ENCODE data around the gene NCKAP5L. TPM values are rescaled to one million over a fixed set of nuclear protein-coding genes. Genes with fewer than 3 reads are reported as not detected.

NCKAP5L gene
- total and polyA plus RNA-seq, 2 donors (not counting 1 experiment from before 2014, with no cell fraction given) = 3.9 to 14.2 TPM

GRCh38 chr12:49750996-49751393, 77.2 kb downstream of the NCKAP5L start:
- H3K79me2 ChIP-seq (ENCODE audit: control insufficient read depth, insufficient read depth, low read length) = peaks cover 89% of the 10 kb centered on the region
- H3K9ac ChIP-seq (ENCODE audit: insufficient read depth, low read length) = no peak overlapping the region
- H3K9me3 ChIP-seq (ENCODE audit: control insufficient read depth, insufficient read depth, low read depth, low read length) = no peaks in the 10 kb centered on the region
- TF ChIP-seq EZH2 (IDR thresholded peaks at IDR 0.05; ENCODE audit: low read length, missing control alignments) (no peak), CTCF (conservative IDR thresholded peaks at IDR 0.05 in 1 of 2, IDR thresholded peaks at IDR 0.05 in 1 of 2; ENCODE audit: low read depth in 1 of 2, low read length in 2 of 2) (no peak)
- peak overlapping the region in 1 of 4 experiments; percentile 33 for H3K4me3 ChIP-seq (replicated peaks in 1 of 4; ENCODE audit: control extremely low read depth in 1 of 4, insufficient read depth in 1 of 4, low read depth in 3 of 4, low read length in 4 of 4)
- no peak overlapping the region for H3K27ac ChIP-seq (ENCODE audit: insufficient read depth, low read length)
- H4K20me1 ChIP-seq (ENCODE audit: control insufficient read depth, extremely low read depth, insufficient read depth, low read length) = peaks cover 11% of the 10 kb centered on the region
- no peaks in the 10 kb centered on the region for H3K27me3 ChIP-seq (ENCODE audit: control insufficient read depth, insufficient read depth, low read length)
- H2AFZ ChIP-seq (ENCODE audit: low read length) = no peak overlapping the region
- no peak overlapping the region for H3K4me2 ChIP-seq (ENCODE audit: extremely low read depth, insufficient read depth, low read length)
- H3K4me1 ChIP-seq (ENCODE audit: control insufficient read depth, extremely low read depth, insufficient read depth, low read length) = peaks cover 11% of the 10 kb centered on the region
- DNase-seq (ENCODE audit: low read depth in 2 of 2) = no peak
- H3K36me3 ChIP-seq (ENCODE audit: control insufficient read depth, insufficient read depth, low read length) = peaks cover 10% of the 10 kb centered on the region

- no peaks in the 10 kb centered on the region for H3K9me3 ChIP-seq (ENCODE audit: control insufficient read depth, insufficient read depth, low read depth, low read length)
- peak overlapping the region in 1 of 4 experiments; percentile 33 for H3K4me3 ChIP-seq (replicated peaks in 1 of 4; ENCODE audit: control extremely low read depth in 1 of 4, insufficient read depth in 1 of 4, low read depth in 3 of 4, low read length in 4 of 4)
- peaks cover 11% of the 10 kb centered on the region for H3K4me1 ChIP-seq (ENCODE audit: control insufficient read depth, extremely low read depth, insufficient read depth, low read length)
- H3K79me2 ChIP-seq (ENCODE audit: control insufficient read depth, insufficient read depth, low read length) = peaks cover 92% of the 10 kb centered on the region
- peaks cover 11% of the 10 kb centered on the region for H4K20me1 ChIP-seq (ENCODE audit: control insufficient read depth, extremely low read depth, insufficient read depth, low read length)
- DNase-seq (ENCODE audit: low read depth in 2 of 2) = peak; percentile 55 to 84
- no peak overlapping the region for H3K4me2 ChIP-seq (ENCODE audit: extremely low read depth, insufficient read depth, low read length)
- no peak overlapping the region for H3K27ac ChIP-seq (ENCODE audit: insufficient read depth, low read length)
- H3K9ac ChIP-seq (ENCODE audit: insufficient read depth, low read length) = no peak overlapping the region
- H3K27me3 ChIP-seq (ENCODE audit: control insufficient read depth, insufficient read depth, low read length) = no peaks in the 10 kb centered on the region
- H2AFZ ChIP-seq (ENCODE audit: low read length) = no peak overlapping the region
- TF ChIP-seq EZH2 (IDR thresholded peaks at IDR 0.05; ENCODE audit: low read length, missing control alignments) (no peak), CTCF (conservative IDR thresholded peaks at IDR 0.05 in 1 of 2, IDR thresholded peaks at IDR 0.05 in 1 of 2; ENCODE audit: low read depth in 1 of 2, low read length in 2 of 2) (no peak)
- H3K36me3 ChIP-seq (ENCODE audit: control insufficient read depth, insufficient read depth, low read length) = peaks cover 8% of the 10 kb centered on the region
Measured at GRCh38 chr12:49750027-49750995, 77.9 kb downstream of the NCKAP5L start.

DNA sequence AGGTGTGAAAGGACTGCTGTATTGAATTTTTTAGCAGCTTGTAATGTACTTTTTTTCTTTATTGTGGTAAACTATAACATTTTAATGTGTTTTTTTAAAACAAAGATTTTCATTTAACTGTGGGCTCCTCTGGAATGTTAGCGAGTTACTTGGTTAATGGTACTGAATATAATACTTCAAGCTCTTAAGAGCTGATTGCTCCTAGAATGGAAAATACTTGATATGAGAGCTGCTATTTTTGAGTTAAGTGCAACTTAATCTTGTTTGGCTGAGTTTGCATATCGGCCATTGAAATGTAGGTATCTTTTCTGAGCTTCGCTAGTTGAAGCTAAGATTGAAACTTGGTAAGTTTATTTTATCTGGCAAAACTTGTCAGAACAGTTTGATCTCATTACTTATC, 79.4 kb downstream of the NCKAP5L start:
- no peak for TF ChIP-seq CTCF (conservative IDR thresholded peaks at IDR 0.05 in 1 of 2, IDR thresholded peaks at IDR 0.05 in 1 of 2; ENCODE audit: low read depth in 1 of 2, low read length in 2 of 2)
- TF ChIP-seq EZH2 (IDR thresholded peaks at IDR 0.05; ENCODE audit: low read length, missing control alignments) = no peak
- no peak overlapping the region for H3K4me2 ChIP-seq (ENCODE audit: extremely low read depth, insufficient read depth, low read length)
- no peak overlapping the region for H3K9ac ChIP-seq (ENCODE audit: insufficient read depth, low read length)
- DNase-seq (ENCODE audit: low read depth in 2 of 2) = no peak
- no peak overlapping the region for H2AFZ ChIP-seq (ENCODE audit: low read length)
- H3K79me2 ChIP-seq (ENCODE audit: control insufficient read depth, insufficient read depth, low read length) = peaks cover 96% of the 10 kb centered on the region
- no peaks in the 10 kb centered on the region for H3K9me3 ChIP-seq (ENCODE audit: control insufficient read depth, insufficient read depth, low read depth, low read length)
- H3K27ac ChIP-seq (ENCODE audit: insufficient read depth, low read length) = no peak overlapping the region
- H4K20me1 ChIP-seq (ENCODE audit: control insufficient read depth, extremely low read depth, insufficient read depth, low read length) = peaks cover 11% of the 10 kb centered on the region
- no peaks in the 10 kb centered on the region for H3K27me3 ChIP-seq (ENCODE audit: control insufficient read depth, insufficient read depth, low read length)
- peaks cover 3% of the 10 kb centered on the region for H3K36me3 ChIP-seq (ENCODE audit: control insufficient read depth, insufficient read depth, low read length)
- no peak overlapping the region for H3K4me3 ChIP-seq (replicated peaks in 1 of 4; ENCODE audit: control extremely low read depth in 1 of 4, insufficient read depth in 1 of 4, low read depth in 3 of 4, low read length in 4 of 4)
- H3K4me1 ChIP-seq (ENCODE audit: control insufficient read depth, extremely low read depth, insufficient read depth, low read length) = peaks cover 6% of the 10 kb centered on the region

Data from fibroblast of lung (primary cell).